ENCODE results near the gene LRRC1. TPM values are rescaled to one million over a fixed set of nuclear protein-coding genes. Genes with fewer than 3 reads are reported as not detected.
"Not testable (repeated sequence)": the region's sequence is repeated elsewhere in the genome, so short reads cannot be mapped to it uniquely, and the experiment has no call there.

LRRC1 gene
- total RNA-seq, 2 donors from 2014 or later: 1.0 to 3.6 TPM

DNA sequence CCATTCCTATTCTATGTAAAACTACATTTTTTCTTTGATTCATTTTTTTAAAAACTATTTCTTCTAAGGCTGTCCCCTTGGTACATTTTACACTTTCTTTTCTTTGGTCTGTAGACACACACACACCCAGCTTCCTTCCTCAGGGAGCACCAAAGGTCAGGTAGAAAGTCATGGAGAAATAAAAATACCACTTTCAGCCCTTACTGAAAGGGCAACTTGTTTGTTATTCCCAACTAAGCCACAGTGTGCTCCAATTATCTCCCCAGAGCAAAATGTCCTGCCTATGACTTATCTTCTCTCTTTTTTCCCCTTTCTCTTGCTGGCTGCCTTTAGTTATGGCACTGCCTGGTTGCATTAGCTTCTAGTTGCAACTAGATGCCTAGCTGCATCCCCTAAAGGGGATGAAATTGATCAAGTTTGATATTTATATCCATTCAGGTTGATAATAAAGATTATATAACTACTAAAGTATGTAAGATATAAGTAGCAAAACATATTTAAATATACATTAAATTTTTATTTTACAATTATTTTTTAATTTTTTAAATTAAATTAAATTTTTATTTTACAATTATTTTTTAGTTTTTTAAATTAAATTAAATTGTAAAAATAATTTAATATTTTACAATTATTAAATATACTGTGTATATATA lies 21.6 kb upstream of the LRRC1 start:
- ATAC-seq (no peak), DNase-seq (ENCODE audit: low spot score in 2 of 2) (no peak)
- Mint-ChIP-seq H3K9me3 (peaks cover 6 to 10% of the 10 kb centered on the region in 2 donors), H3K27ac (no peak overlapping the region), H3K36me3 (peaks cover 8 to 17% of the 10 kb centered on the region in 2 donors)

DNA sequence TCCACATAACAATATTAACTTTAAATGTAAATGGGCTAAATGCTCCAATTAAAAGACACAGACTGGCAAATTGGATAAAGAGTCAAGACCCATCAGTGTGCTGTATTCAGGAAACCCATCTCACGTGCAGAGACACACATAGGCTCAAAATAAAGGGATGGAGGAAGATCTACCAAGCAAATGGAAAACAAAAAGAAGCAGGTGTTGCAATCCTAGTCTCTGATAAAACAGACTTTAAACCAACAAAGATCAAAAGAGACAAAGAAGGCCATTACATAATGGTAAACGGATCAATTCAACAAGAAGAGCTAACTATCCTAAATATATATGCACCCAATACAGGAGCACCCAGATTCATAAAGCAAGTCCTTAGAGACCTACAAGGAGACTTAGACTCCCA lies 18.7 kb upstream of the LRRC1 start:
- peaks cover 10% of the 10 kb centered on the region in 2 donors for H3K9me3 Mint-ChIP-seq
- H3K27ac Mint-ChIP-seq; ATAC-seq; DNase-seq (ENCODE audit: low spot score in 2 of 2): not testable (repeated sequence)
- peaks cover 8 to 23% of the 10 kb centered on the region in 2 donors for H3K36me3 Mint-ChIP-seq

DNA sequence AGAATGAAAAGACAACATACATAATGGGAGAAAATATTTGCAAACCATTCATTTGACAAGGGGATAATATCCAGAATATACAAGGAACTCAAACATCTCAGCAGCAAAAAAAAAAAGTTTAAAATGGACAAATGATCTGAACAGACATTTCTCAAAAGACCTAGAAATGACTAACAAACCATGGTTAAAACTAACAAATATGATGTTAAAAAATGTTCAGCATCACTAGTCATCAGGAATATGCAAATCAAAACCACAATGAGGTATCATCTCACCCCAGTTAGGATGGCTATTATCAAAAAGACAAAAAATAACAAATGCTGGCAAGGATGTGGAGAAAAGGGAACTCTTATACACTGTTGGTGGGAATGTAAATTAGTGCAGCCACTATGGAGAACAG lies 9.8 kb upstream of the LRRC1 start:
- not testable (repeated sequence) for H3K27ac Mint-ChIP-seq; H3K9me3 Mint-ChIP-seq; ATAC-seq; DNase-seq (ENCODE audit: low spot score in 2 of 2)
- peaks cover 0 to 12% of the 10 kb centered on the region in 2 donors for H3K36me3 Mint-ChIP-seq

DNA sequence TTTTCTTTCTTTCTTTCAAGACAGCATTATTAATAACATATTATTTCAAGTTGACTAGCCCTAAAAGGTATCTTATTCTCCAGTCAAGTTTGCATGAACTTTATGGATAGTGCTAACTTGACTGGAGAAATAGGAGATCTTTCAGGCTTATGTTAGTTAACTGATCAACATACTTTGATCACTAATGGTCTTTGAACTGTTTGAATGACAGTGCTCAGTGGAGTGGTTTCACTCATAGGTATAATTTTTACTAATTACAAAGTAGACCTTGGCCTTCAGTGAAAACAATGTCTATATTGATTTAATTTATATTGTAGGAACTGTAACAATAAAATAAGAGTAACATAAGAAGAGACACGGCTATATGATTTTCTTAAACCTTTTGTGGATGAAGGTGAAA lies 8.0 kb upstream of the LRRC1 start:
- DNase-seq (ENCODE audit: low spot score in 2 of 2): no peak
- Mint-ChIP-seq H3K9me3 (peaks cover 0 to 3% of the 10 kb centered on the region in 2 donors), H3K36me3 (peaks cover 0 to 6% of the 10 kb centered on the region in 2 donors), H3K27ac (no peak overlapping the region)
- no peak for ATAC-seq

DNA sequence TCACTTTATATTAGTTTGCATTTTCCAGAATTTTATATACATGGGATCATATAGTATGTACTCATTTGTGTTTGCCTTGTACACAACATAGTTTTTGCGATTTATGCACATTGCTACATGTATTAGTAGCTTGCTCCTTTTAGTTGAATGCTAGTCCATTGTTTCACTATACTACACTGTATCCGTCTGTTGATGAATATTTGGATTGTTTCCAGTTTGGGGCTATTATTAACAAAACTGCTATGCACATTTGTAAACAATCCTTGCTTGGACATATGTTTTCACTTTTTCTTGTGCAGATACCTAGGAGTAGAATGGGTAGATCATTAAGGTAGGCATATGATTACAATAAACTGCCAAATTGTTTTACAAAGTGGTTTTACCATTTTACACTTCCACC lies 3.9 kb upstream of the LRRC1 start:
- no peak for ATAC-seq
- H3K9me3 Mint-ChIP-seq: no peaks in the 10 kb centered on the region
- H3K27ac Mint-ChIP-seq: no peak overlapping the region
- H3K36me3 Mint-ChIP-seq: peaks cover 5 to 6% of the 10 kb centered on the region in 2 donors
- DNase-seq (ENCODE audit: low spot score in 2 of 2): no peak

DNA sequence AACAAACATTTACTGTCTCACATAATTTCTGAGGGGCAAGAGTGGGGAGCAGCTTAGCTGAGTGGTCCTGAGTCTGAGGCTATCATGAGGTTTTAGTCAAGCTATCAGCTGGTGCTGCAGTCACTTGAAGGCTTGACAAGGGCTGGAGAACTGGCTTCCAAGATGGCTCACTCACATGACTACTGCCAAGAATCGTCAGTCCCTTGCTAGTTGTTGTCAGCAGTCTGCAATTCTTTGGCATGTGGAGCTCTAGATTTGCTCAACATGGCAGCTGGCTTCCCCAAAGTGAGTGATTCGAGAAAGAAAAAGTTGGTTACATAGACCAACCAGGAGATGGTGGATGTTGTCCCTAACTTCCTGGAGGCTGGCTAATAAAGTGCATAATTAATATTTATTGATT lies 2.8 kb upstream of the LRRC1 start:
- Mint-ChIP-seq H3K27ac (no peak overlapping the region), H3K36me3 (peaks cover 5 to 6% of the 10 kb centered on the region in 2 donors), H3K9me3 (no peaks in the 10 kb centered on the region)
- ATAC-seq (no peak), DNase-seq (ENCODE audit: low spot score in 2 of 2) (no peak)

DNA sequence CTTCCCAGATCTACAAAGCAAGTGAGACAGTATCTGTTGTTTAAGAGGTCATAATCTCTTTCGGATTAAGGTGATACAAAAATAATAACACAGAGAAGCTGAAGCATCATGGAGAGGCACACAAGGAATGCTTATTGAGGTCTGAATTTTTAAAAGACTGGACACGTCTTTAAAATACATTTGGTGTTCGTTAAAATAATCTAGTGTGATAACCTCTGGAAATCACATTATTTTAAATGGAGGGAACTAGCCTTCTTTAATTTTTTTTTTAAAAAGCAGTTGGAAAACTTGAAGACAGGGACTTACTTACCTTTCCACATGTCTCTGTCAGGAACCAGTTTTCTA lies 1.9 kb upstream of the LRRC1 start:
- no peak overlapping the region for H3K27ac Mint-ChIP-seq
- H3K36me3 Mint-ChIP-seq: peaks cover 5 to 6% of the 10 kb centered on the region in 2 donors
- DNase-seq (ENCODE audit: low spot score in 2 of 2) (no peak), ATAC-seq (no peak)
- H3K9me3 Mint-ChIP-seq: no peaks in the 10 kb centered on the region

DNA sequence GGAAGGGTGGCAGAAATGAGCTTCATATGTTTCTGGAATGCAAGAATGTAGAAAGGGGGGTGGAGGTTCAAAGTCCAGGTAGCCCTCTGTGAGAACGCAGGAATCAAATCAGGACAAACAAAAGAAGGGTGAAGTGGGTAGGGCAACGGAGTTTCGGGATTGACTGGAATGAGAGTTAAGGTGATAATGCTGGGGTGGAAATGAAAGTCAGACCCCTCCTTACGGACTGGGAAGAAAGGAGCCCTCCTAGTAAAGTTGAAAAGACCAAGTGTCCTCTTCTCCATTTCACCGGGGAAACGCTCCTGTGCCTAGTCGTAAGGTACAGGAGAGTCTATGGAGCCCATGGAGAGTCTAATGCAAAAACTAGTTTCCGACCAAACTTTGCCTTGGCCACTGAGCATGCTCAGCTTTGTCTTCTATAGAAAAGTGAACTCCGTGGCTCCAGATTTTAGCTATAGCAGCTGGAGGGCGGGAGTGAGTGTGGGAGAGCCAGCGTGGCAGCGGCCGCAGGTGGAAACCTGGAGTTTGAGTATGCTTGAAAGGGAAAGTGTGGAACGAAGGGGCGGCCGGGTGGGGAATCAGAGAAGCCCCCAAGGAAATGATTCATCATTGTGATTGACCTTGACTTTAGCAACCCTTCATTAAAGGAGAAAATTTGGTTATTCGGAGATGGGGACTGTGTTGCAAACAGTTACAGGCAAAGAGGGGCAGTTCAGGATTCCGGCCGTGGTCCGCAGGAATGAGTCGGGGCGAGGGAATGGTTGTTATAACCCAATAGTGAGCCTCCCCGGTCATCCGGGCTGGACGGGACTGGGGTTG lies 1.3 kb upstream of the LRRC1 start:
- ATAC-seq (peak in 1 of 2 donors; percentile 42), DNase-seq (ENCODE audit: low spot score in 2 of 2) (peak in 1 of 2 donors; percentile 27)
- Mint-ChIP-seq H3K36me3 (peaks cover 5 to 6% of the 10 kb centered on the region in 2 donors), H3K27ac (peak overlapping the region; percentile 45 to 51), H3K9me3 (no peaks in the 10 kb centered on the region)

DNA sequence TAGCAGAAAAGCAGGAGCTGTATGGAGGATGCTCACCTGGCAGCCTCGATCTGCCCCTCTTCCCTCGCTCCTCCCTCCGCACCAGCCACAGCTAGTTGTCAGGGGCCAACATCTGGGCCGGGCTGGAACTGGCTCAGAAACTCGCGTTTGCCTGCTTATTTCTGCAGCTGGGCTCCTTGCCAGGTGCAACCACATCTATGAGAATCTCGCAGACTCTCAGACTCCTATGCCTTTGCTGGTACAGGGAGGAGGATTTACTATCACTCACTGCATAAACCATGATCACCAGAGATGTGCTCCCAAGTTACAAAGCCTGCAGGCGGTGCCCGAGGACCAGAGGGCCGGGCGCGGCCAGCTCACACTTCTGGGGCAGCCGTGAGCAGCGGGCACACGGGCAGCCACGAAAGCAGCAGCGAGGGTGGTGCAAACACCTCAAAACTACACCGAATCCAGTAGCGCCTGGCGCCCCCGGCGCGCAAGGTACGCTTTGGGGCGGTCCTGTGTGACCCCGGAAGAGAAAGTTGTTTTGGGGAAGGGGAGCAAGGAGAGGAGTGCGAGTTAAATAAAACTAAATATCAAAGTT lies 577 bp upstream of the LRRC1 start:
- peak; percentile 43 to 58 for DNase-seq (ENCODE audit: low spot score in 2 of 2)
- Mint-ChIP-seq H3K27ac (peak overlapping the region; percentile 51 to 89), H3K9me3 (no peaks in the 10 kb centered on the region), H3K36me3 (peaks cover 0 to 5% of the 10 kb centered on the region in 2 donors)
- ATAC-seq: peak; percentile 76 to 79

DNA sequence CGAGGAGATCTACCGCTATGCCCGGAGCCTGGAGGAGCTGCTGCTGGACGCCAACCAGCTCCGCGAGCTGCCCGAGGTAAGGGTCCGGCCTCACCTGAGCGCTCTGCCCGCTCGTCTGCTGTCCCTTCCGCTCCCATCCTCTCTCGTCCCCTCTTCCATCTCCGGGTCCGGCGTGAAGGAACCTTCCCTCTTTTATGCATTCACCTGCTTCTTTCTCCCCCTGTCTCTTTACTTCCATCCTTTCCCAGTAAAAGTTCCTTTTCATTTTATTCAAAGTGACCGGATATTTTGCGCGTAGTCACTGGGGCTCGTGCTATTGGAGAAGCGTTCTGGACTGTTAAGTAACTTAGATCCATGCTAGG lies 516 bp downstream of the LRRC1 start:
- ATAC-seq: peak in 1 of 2 donors; percentile 26
- no peak for DNase-seq (ENCODE audit: low spot score in 2 of 2)
- H3K27ac Mint-ChIP-seq: peak overlapping the region; percentile 51 to 97
- H3K36me3 Mint-ChIP-seq: peaks cover 0 to 5% of the 10 kb centered on the region in 2 donors
- no peaks in the 10 kb centered on the region for H3K9me3 Mint-ChIP-seq

DNA sequence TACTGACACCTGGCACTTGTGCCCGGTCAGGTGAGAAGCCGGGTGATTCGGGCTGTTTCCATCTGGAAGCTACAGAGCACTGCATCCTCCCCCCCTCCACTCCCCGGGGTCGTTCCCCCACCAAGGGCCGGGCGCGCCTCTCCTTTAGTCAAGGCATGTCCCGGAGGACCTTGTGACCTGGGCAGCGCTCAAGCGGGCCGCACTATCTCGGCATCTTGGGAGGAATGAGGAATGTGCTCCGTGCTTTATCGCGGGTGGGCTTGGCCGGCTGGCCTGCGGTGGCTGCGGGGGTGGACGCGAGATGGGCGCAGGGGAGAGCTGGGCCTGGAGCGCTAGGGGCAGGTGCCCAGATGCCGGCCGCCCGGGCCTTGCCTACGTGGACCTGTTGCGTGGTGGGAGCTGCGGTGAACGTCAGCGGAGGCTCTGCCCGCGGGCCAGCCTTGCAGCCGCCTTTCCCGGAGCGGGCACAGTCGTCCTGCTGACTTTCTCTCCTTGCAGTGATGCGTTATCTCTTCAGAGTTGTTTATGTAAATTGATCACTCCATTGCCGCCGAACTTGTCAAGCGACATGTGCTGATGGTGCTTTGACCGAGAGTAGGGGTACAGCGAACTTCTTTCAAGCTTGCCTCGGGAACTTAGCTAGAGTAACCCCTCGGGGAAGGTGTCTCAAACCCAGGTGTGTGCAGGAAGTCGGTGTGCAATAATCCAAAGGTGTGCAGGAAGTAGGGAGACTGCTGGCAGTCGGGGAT lies 1.1 kb downstream of the LRRC1 start:
- Mint-ChIP-seq H3K36me3 (peaks cover 0 to 5% of the 10 kb centered on the region in 2 donors), H3K9me3 (no peaks in the 10 kb centered on the region), H3K27ac (peak overlapping the region; percentile 51 to 97)
- no peak for ATAC-seq
- DNase-seq (ENCODE audit: low spot score in 2 of 2): peak; percentile 11 to 56

DNA sequence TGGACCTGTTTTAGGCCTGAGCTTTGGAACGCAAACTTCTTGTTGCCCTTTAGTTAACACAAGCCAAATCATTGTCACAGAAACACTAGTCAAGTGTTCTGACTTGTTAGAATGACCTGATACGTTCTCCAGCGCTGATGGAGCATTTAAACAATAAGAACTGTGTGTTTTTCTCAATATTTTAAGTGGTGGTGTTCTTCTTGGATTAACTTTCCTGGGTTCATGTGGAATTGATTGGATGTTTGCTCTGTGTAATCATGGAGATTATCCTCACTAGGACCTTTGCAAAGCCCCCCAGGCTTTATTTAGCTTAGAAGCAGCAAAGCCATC lies 1.6 kb downstream of the LRRC1 start:
- no peak for DNase-seq (ENCODE audit: low spot score in 2 of 2)
- no peaks in the 10 kb centered on the region for H3K9me3 Mint-ChIP-seq
- H3K27ac Mint-ChIP-seq: no peak overlapping the region
- peaks cover 0 to 5% of the 10 kb centered on the region in 2 donors for H3K36me3 Mint-ChIP-seq
- ATAC-seq: no peak

DNA sequence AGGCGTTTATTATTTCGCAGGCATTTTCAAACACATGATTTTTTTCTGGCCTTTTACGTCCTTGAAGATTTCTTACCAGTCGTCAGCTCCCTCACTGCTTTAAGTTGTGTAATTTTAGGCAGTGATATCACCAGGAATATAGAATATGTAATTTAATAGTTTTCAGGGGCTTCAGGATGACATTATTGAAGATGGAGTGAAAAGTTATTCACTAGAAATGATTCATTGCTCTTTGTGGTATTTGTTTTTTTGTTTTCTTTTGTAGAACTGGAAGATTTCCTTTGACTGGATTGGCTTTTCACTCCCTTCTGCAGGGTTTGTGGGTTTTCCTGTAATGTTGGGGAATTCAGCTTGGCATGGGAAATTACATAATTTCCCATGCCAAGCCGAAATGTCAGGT lies 2.0 kb downstream of the LRRC1 start:
- no peak for ATAC-seq
- no peak for DNase-seq (ENCODE audit: low spot score in 2 of 2)

DNA sequence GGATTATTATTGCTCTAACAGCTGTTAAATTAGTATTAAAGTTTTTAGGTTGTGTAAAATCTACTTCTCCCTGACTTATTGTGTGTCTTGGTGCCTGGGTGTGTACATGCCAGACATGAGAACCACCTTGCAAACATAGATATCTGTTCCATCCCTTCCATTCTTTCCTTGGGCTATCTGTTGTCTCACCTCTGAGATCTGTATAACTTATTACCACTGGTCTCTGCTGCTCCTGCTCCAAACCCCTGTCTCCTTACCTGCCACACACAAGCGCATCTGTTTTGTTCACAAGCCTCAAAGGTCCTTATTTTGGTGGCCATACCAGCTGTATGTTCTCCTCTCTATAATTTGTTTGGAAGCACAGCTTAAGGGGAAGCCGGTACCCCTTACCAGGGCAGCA lies 2.5 kb downstream of the LRRC1 start:
- Mint-ChIP-seq H3K9me3 (no peaks in the 10 kb centered on the region), H3K27ac (no peak overlapping the region), H3K36me3 (peaks cover 0 to 5% of the 10 kb centered on the region in 2 donors)
- DNase-seq (ENCODE audit: low spot score in 2 of 2): no peak
- no peak for ATAC-seq

More for the DNA sequence above, 2.0 kb downstream of the LRRC1 start:
- Mint-ChIP-seq H3K27ac (no peak overlapping the region), H3K36me3 (peaks cover 0 to 5% of the 10 kb centered on the region in 2 donors), H3K9me3 (no peaks in the 10 kb centered on the region)

DNA sequence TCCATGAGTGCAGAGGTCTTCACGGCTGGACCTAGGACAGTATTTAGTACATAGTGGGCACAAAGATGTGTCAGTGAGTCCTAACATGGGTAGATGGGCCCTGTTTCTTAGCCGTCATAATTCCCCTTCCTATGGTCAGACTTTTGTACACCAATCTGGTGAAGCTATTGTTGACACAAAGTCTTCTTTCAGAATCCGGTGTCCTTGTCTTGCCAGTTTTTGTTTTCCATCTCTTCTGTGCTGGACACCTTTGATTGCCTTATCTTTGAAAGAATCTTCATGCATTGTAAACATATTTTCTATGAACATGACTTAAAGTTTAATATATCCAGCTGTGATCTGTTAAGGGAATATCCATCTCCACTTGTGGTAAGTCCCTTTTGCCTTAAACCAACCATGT lies 4.5 kb downstream of the LRRC1 start:
- no peak for ATAC-seq
- Mint-ChIP-seq H3K27ac (no peak overlapping the region), H3K9me3 (no peaks in the 10 kb centered on the region), H3K36me3 (peaks cover 0 to 5% of the 10 kb centered on the region in 2 donors)
- DNase-seq (ENCODE audit: low spot score in 2 of 2): no peak

DNA sequence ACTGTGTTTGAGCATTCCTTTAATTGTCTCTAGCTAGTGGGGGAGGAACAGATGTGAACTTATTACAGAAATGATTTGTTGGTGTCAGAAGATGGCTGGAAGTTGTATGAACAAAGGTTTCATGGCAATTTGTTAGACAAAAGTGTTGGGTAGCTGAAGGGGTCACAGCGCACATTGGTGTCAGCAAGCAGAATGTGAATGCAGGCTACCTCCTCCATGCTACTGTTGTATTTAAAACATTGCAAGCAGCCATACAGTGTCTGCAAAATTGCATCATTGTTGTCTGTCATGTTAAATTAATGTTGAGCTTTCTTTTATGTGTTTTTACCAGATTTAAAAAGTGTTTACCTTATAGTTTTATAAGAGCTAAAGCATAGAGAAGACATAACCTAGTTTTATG lies 6.2 kb downstream of the LRRC1 start:
- no peaks in the 10 kb centered on the region for H3K9me3 Mint-ChIP-seq
- no peaks in the 10 kb centered on the region for H3K36me3 Mint-ChIP-seq
- no peak overlapping the region for H3K27ac Mint-ChIP-seq
- ATAC-seq (no peak), DNase-seq (ENCODE audit: low spot score in 2 of 2) (no peak)

DNA sequence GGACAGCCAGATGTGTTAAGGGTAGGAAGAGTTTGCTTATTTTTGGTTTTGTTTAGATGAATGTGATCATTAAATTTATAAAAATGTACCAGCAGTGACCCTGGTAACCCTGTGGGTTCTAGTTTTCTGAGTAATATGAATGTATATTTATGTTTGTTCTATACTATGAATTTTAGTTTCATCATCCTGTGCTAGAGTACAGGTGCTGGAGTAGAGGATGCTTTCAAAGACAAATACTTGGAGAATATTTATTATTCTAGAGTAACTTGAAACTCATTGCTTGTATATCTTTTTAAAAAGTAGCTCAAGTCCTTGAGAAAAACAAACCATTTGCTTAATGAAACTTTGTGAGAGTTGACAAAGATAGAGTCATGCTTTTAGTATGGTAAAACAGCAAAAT lies 7.8 kb downstream of the LRRC1 start:
- DNase-seq (ENCODE audit: low spot score in 2 of 2): no peak
- Mint-ChIP-seq H3K36me3 (no peaks in the 10 kb centered on the region), H3K27ac (no peak overlapping the region), H3K9me3 (no peaks in the 10 kb centered on the region)
- ATAC-seq: no peak

Data from activated naive CD4-positive, alpha-beta T cell treated with anti-CD3 and anti-CD28 coated beads, Interleukin-2, amount 50 U/mL, for 72 hours (primary cell).